ENCODE data around the gene TUBB1.

TUBB1 gene

DNA sequence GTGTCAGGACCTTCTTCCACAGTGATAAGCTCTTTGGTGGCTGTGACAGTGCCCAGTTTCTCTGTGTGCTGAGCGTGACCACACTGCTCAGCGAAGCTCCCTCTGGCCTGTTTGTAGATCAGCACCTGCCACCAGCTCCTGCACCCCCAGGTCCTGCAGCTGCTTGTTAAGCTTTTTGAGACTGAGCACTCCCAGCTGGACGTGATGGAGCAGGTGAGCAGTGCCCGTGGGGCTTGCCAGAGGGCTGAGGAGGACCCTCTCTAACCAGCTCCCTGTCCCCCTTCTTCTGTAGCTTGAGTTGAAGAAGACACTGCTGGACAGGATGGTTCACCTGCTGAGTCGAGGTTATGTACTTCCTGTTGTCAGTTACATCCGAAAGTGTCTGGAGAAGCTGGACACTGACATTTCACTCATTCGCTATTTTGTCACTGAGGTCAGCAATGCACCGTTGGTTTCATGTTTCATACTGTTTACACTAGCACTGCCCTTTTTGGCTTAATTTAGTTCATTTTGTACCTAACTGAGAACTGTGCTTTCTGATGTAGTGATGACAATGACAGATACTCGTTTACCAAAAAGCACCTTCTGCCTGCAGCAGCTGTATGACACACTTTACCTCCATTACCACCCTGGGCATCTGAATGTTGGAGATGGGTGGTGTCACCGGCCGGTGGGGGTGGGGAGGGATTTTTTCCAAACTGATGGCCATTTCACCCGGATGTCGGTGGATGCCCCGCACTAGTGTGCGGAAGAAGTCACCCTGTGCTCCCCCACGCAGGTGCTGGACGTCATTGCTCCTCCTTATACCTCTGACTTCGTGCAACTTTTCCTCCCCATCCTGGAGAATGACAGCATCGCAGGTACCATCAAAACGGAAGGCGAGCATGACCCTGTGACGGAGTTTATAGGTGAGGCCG, 25.6 kb upstream of the TUBB1 start:
- no peaks in the 10 kb centered on the region for H3K27me3 ChIP-seq (ENCODE audit: low read depth, low read length)
- H3K9me3 ChIP-seq (ENCODE audit: insufficient read depth, low read length) = no peaks in the 10 kb centered on the region
- no peak overlapping the region for H3K4me3 ChIP-seq (ENCODE audit: low read length)
- peaks cover 55% of the 10 kb centered on the region for H3K4me1 ChIP-seq (ENCODE audit: low read length)
- TF ChIP-seq CTCF (IDR thresholded peaks at IDR 0.05; ENCODE audit: low read depth, low read length) = no peak
- no peak for TF ChIP-seq EZH2phosphoT487 (IDR thresholded peaks at IDR 0.05; ENCODE audit: low read depth)
- H2AFZ ChIP-seq (ENCODE audit: low read depth, low read length) = no peak overlapping the region
- peak overlapping the region; percentile 51 for H3K27ac ChIP-seq (ENCODE audit: low read length)
- no peak overlapping the region for H3K9ac ChIP-seq (ENCODE audit: low read length)
- H3K79me2 ChIP-seq (ENCODE audit: low read length) = peaks cover 39% of the 10 kb centered on the region
- H3K4me2 ChIP-seq (ENCODE audit: low read length) = no peak overlapping the region
- H3K36me3 ChIP-seq (replicated peaks; ENCODE audit: low read depth, low read length) = peaks cover 90% of the 10 kb centered on the region
- peaks cover 48% of the 10 kb centered on the region for H4K20me1 ChIP-seq (ENCODE audit: insufficient read depth, low read length)

DNA sequence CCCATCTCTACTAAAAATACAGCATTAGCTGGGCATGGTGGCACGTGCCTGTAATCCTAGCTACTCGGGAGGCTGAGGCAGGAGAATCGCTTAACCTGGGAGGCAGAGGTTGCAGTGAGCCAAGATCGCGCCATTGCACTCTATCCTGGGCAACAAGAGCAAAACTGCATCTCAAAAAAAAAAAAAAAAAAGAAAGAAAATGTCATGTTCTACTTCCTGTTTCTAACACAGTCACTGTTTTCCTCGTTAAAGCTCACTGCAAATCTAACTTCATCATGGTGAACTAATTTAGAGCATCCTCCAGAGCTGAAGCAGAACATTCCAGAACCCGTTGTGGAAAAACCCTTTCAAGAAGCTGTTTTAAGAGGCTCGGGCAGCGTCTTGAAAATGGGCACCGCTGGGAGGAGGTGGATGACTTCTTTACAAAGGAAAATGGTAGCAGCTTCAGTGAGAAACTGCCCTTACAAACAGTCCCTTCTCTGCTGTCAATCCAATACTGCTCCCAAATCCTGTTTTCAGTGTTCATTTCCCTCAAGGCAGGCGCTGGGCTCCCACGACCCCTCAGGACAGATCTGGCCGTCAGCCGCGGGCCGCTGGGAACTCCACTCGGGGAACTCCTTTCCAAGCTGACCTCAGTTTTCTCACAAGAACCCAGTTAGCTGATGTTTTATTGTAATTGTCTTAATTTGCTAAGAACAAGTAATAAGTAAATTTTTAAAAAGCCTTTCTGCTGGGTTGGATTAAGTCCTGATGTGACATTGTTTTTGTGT, 24.7 kb upstream of the TUBB1 start:
- Histone ChIP-seq H3K4me3 (ENCODE audit: low read length) (no peak overlapping the region), H3K4me1 (ENCODE audit: low read length) (peaks cover 55% of the 10 kb centered on the region), H4K20me1 (ENCODE audit: insufficient read depth, low read length) (peaks cover 48% of the 10 kb centered on the region), H3K9me3 (ENCODE audit: insufficient read depth, low read length) (no peaks in the 10 kb centered on the region), H2AFZ (ENCODE audit: low read depth, low read length) (no peak overlapping the region), H3K9ac (ENCODE audit: low read length) (no peak overlapping the region), H3K27ac (ENCODE audit: low read length) (peak overlapping the region; percentile 87), H3K79me2 (ENCODE audit: low read length) (peaks cover 47% of the 10 kb centered on the region), H3K27me3 (ENCODE audit: low read depth, low read length) (no peaks in the 10 kb centered on the region), H3K36me3 (replicated peaks; ENCODE audit: low read depth, low read length) (peaks cover 87% of the 10 kb centered on the region), H3K4me2 (ENCODE audit: low read length) (0 out of 2 replicates have a peak overlapping the region, but pooled peaks have one; percentile 12)
- TF ChIP-seq CTCF (IDR thresholded peaks at IDR 0.05; ENCODE audit: low read depth, low read length) (no peak), EZH2phosphoT487 (IDR thresholded peaks at IDR 0.05; ENCODE audit: low read depth) (no peak)

- H3K36me3 ChIP-seq (replicated peaks; ENCODE audit: low read depth, low read length) = peaks cover 83% of the 10 kb centered on the region
- peak overlapping the region; percentile 60 for H3K4me2 ChIP-seq (ENCODE audit: low read length)
- no peaks in the 10 kb centered on the region for H3K27me3 ChIP-seq (ENCODE audit: low read depth, low read length)
- no peaks in the 10 kb centered on the region for H3K9me3 ChIP-seq (ENCODE audit: insufficient read depth, low read length)
- H3K4me1 ChIP-seq (ENCODE audit: low read length) = peaks cover 55% of the 10 kb centered on the region
- TF ChIP-seq EZH2phosphoT487 (IDR thresholded peaks at IDR 0.05; ENCODE audit: low read depth) (no peak), CTCF (IDR thresholded peaks at IDR 0.05; ENCODE audit: low read depth, low read length) (no peak)
- peak overlapping the region; percentile 87 for H3K27ac ChIP-seq (ENCODE audit: low read length)
- peak overlapping the region; percentile 30 for H3K4me3 ChIP-seq (ENCODE audit: low read length)
- H3K9ac ChIP-seq (ENCODE audit: low read length) = peak overlapping the region; percentile 36
- H4K20me1 ChIP-seq (ENCODE audit: insufficient read depth, low read length) = peaks cover 52% of the 10 kb centered on the region
- H2AFZ ChIP-seq (ENCODE audit: low read depth, low read length) = no peak overlapping the region
- H3K79me2 ChIP-seq (ENCODE audit: low read length) = peaks cover 52% of the 10 kb centered on the region
Observed at GRCh38 chr20:58995461-58996225, 23.6 kb upstream of the TUBB1 start.
